Mesenchymal stem cell (in vitro differentiated cells and primary cell): Measurements from ENCODE around the gene CPXM2.

Source experiments
- DNase-seq: peaks from one replicate; pipeline ENCODE4 v3.0.0-alpha.2; 2013
- H2AFZ ChIP-seq: one replicate; pipeline ENCODE4 v1.6.1; 2013; ENCODE audit warnings: low read depth, mild to moderate bottlenecking, control low read depth, inconsistent platforms, low read length, moderate library complexity
- H2AK5ac ChIP-seq: 2 replicates; pipeline ENCODE4 v1.6.1; 2013; ENCODE audit warnings: low read length, moderate library complexity, mild to moderate bottlenecking, inconsistent platforms; ENCODE audit not compliant: severe bottlenecking
- H2BK120ac ChIP-seq: one replicate; pipeline ENCODE4 v1.6.1; 2013; ENCODE audit warnings: low read depth, mild to moderate bottlenecking, inconsistent platforms, low read length, moderate library complexity
- H2BK12ac ChIP-seq, 2 experiments: one replicate each; pipeline ENCODE4 v1.6.1; 2013; ENCODE audit warnings: inconsistent platforms in 2 of 2, low read length in 2 of 2, mild to moderate bottlenecking in 2 of 2, moderate library complexity in 2 of 2, control low read depth in 1 of 2
- H2BK15ac ChIP-seq: one replicate; pipeline ENCODE4 v1.6.1; 2013; ENCODE audit warnings: mild to moderate bottlenecking, low read depth, inconsistent platforms; ENCODE audit not compliant: poor library complexity, severe bottlenecking
- H2BK5ac ChIP-seq: 2 replicates; pipeline ENCODE4 v1.6.1; 2013; ENCODE audit warnings: low read depth, mild to moderate bottlenecking, low read length, control low read depth, inconsistent platforms; ENCODE audit not compliant: poor library complexity, severe bottlenecking
- H3K14ac ChIP-seq, 2 experiments: one replicate each; pipeline ENCODE4 v1.6.1; 2013; ENCODE audit warnings: inconsistent platforms in 2 of 2, low read length in 2 of 2, control low read depth in 1 of 2, mild to moderate bottlenecking in 1 of 2, moderate library complexity in 1 of 2
- H3K18ac ChIP-seq, 2 experiments: one replicate each; pipeline ENCODE4 v1.6.1; 2013; ENCODE audit warnings: inconsistent platforms in 2 of 2, low read length in 2 of 2, control low read depth in 1 of 2, low read depth in 1 of 2, mild to moderate bottlenecking in 1 of 2
- H3K23ac ChIP-seq, 2 experiments: one replicate each; pipeline ENCODE4 v1.6.1; 2013; ENCODE audit warnings: inconsistent platforms in 2 of 2, low read length in 2 of 2, mild to moderate bottlenecking in 2 of 2, moderate library complexity in 2 of 2, control low read depth in 1 of 2
- H3K27ac ChIP-seq: 2 replicates; pipeline ENCODE4 v1.5.1; 2013; ENCODE audit warnings: mild to moderate bottlenecking, moderate library complexity, low read length, control low read depth, inconsistent platforms; ENCODE audit not compliant: poor library complexity, severe bottlenecking
- H3K27me3 ChIP-seq, 2 experiments: 2 replicates each; pipeline versions ENCODE4 v1.6.1 to v1.7.0; 2013; ENCODE audit warnings: low read length in 2 of 2, mild to moderate bottlenecking in 2 of 2, moderate library complexity in 2 of 2, control low read depth in 1 of 2, inconsistent platforms in 1 of 2; ENCODE audit not compliant: control insufficient read depth in 1 of 2, insufficient read depth in 1 of 2
- H3K36me3 ChIP-seq, 2 experiments: 2 replicates each; pipeline versions ENCODE4 v1.6.1 to v1.7.0; 2013; ENCODE audit warnings: low read length in 2 of 2, control low read depth in 1 of 2, inconsistent platforms in 1 of 2, low read depth in 1 of 2, mild to moderate bottlenecking in 1 of 2; ENCODE audit not compliant: insufficient read depth in 2 of 2, control insufficient read depth in 1 of 2
- H3K4ac ChIP-seq, 2 experiments: one replicate each; pipeline ENCODE4 v1.6.1; 2013; ENCODE audit warnings: inconsistent platforms in 2 of 2, low read length in 2 of 2, mild to moderate bottlenecking in 2 of 2, moderate library complexity in 2 of 2, control low read depth in 1 of 2, low read depth in 1 of 2
- H3K4me1 ChIP-seq: 2 replicates; pipeline ENCODE4 v1.6.1; 2013; ENCODE audit warnings: low read depth, low read length, control low read depth; ENCODE audit not compliant: control insufficient read depth, insufficient read depth
- H3K4me2 ChIP-seq: 2 replicates; pipeline ENCODE4 v1.6.1; 2013; ENCODE audit warnings: low read length, mild to moderate bottlenecking, inconsistent platforms; ENCODE audit not compliant: poor library complexity, severe bottlenecking
- H3K4me3 ChIP-seq, 2 experiments: 2 replicates each; pipeline versions ENCODE4 v1.5.1 to v1.7.0; 2013; ENCODE audit warnings: low read length in 2 of 2, mild to moderate bottlenecking in 2 of 2, control low read depth in 1 of 2, low read depth in 1 of 2; ENCODE audit not compliant: insufficient read depth in 1 of 2
- H3K79me1 ChIP-seq: replicated peaks from 2 replicates; pipeline ENCODE4 v1.6.1; 2013; ENCODE audit warnings: mild to moderate bottlenecking, control low read depth, low read length, inconsistent platforms; ENCODE audit not compliant: poor library complexity, severe bottlenecking
- H3K9ac ChIP-seq: 2 replicates; pipeline ENCODE4 v1.7.0; 2013; ENCODE audit warnings: mild to moderate bottlenecking, low read length, moderate library complexity
- H3K9me3 ChIP-seq: 2 replicates; pipeline ENCODE4 v1.7.0; 2013; ENCODE audit warnings: mild to moderate bottlenecking, low read length; ENCODE audit not compliant: control insufficient read depth
- H4K8ac ChIP-seq: one replicate; pipeline ENCODE4 v1.6.1; 2013; ENCODE audit warnings: inconsistent platforms, mild to moderate bottlenecking, low read length, moderate library complexity
- H4K91ac ChIP-seq: one replicate; pipeline ENCODE4 v1.6.1; 2013; ENCODE audit warnings: mild to moderate bottlenecking, low read length, inconsistent platforms
- WGBS: methylation state at CpG from one replicate; pipeline ENCODE4 v1.1.7; 2013; ENCODE audit warnings: mixed read lengths; 5-methylcytosine and 5-hydroxymethylcytosine counted together

The CPXM2 gene

GRCh38 chr10:123848564-123849457 lies 42.8 kb downstream of the CPXM2 start:
- H3K4me2 ChIP-seq = no peak overlapping the region
- H3K36me3 ChIP-seq = no peaks in the 10 kb centered on the region
- H3K27ac ChIP-seq = no peak overlapping the region
- H3K79me1 ChIP-seq = no peaks in the 10 kb centered on the region
- H4K8ac ChIP-seq = no peak overlapping the region
- H3K14ac ChIP-seq = no peak overlapping the region
- no peak overlapping the region for H3K18ac ChIP-seq
- no peak overlapping the region for H2BK15ac ChIP-seq
- no peak overlapping the region for H2AK5ac ChIP-seq
- no peak overlapping the region for H4K91ac ChIP-seq
- peak overlapping the region in 1 of 2 experiments; percentile 2 for H3K4me3 ChIP-seq
- WGBS = 86% methylated on average over 4 of the region's 5 CpGs
- H2BK12ac ChIP-seq = no peak overlapping the region
- DNase-seq = no peak
- no peaks in the 10 kb centered on the region for H3K27me3 ChIP-seq
- H2BK120ac ChIP-seq = no peak overlapping the region
- peaks cover 11% of the 10 kb centered on the region for H3K9me3 ChIP-seq
- no peak overlapping the region for H2BK5ac ChIP-seq
- H3K9ac ChIP-seq = no peak overlapping the region
- H3K23ac ChIP-seq = no peak overlapping the region
- no peaks in the 10 kb centered on the region for H3K4me1 ChIP-seq
- no peak overlapping the region for H3K4ac ChIP-seq
- H2AFZ ChIP-seq = no peak overlapping the region

DNA sequence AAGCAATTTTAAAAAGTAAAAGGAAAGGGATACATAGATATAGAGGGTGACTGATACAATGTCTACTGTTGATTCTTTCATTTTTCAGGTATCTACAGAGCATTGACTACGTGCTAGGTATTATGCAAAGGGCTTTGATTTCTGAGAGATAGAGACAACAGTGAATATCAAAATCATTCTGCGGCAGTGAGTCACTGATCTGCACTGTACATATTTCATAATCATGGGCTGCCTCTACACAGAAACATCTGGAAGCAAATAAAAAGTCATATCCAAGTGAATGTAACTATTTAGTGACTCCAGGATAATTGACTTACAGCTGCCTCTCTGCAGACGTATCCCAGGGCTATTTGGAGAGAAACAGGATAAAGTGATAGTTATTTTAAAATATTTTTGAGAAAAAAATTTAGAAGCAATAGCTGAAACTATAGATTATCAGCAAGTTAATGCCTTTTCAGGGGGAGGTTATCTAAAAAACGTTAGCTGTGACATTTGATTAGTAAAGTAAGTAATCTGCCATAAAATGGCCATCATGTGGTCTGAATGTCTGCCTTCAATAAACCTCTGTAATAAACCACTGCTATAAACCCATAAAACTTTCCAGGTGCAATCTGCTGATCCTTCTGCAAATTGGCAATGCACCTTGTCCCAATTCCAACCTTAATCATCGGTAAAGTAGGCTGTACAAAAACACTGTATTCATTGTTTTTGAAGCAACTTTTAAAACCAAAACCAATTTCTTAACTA lies 43.7 kb downstream of the CPXM2 start:
- H3K23ac ChIP-seq = no peak overlapping the region
- no peak overlapping the region for H3K4me2 ChIP-seq
- no peak for DNase-seq
- peak overlapping the region in 1 of 2 experiments; percentile 2 for H3K4me3 ChIP-seq
- no peaks in the 10 kb centered on the region for H3K79me1 ChIP-seq
- WGBS = 51% methylated on average over 4 of the region's 5 CpGs
- no peaks in the 10 kb centered on the region for H3K4me1 ChIP-seq
- no peaks in the 10 kb centered on the region for H3K27me3 ChIP-seq
- H3K9me3 ChIP-seq = peaks cover 11% of the 10 kb centered on the region
- no peak overlapping the region for H3K4ac ChIP-seq
- no peak overlapping the region for H2BK12ac ChIP-seq
- no peak overlapping the region for H2BK5ac ChIP-seq
- H2BK15ac ChIP-seq = no peak overlapping the region
- H2AFZ ChIP-seq = no peak overlapping the region
- no peak overlapping the region for H3K27ac ChIP-seq
- no peak overlapping the region for H4K8ac ChIP-seq
- H2BK120ac ChIP-seq = no peak overlapping the region
- no peak overlapping the region for H3K18ac ChIP-seq
- H2AK5ac ChIP-seq = no peak overlapping the region
- peak overlapping the region; percentile 28 for H3K9ac ChIP-seq
- no peak overlapping the region for H3K14ac ChIP-seq
- H4K91ac ChIP-seq = no peak overlapping the region
- no peaks in the 10 kb centered on the region for H3K36me3 ChIP-seq

- DNase-seq = no peak
- Histone ChIP-seq H3K9me3 (peaks cover 11% of the 10 kb centered on the region), H4K91ac (no peak overlapping the region), H3K36me3 (peaks cover 0 to 14% of the 10 kb centered on the region in 2 experiments), H2AFZ (no peak overlapping the region), H2AK5ac (no peak overlapping the region), H3K27me3 (no peaks in the 10 kb centered on the region), H3K4me1 (no peaks in the 10 kb centered on the region), H3K9ac (no peak overlapping the region), H3K18ac (no peak overlapping the region), H3K23ac (no peak overlapping the region), H2BK120ac (no peak overlapping the region), H3K14ac (no peak overlapping the region), H3K79me1 (no peaks in the 10 kb centered on the region), H3K27ac (no peak overlapping the region), H2BK12ac (no peak overlapping the region), H4K8ac (no peak overlapping the region), H2BK15ac (no peak overlapping the region), H2BK5ac (no peak overlapping the region), H3K4ac (no peak overlapping the region), H3K4me2 (no peak overlapping the region), H3K4me3 (no peak overlapping the region)
- WGBS = 22% methylated on average over 1 of the region's 4 CpGs
Observed at GRCh38 chr10:123843835-123844234, 47.8 kb downstream of the CPXM2 start.

DNA sequence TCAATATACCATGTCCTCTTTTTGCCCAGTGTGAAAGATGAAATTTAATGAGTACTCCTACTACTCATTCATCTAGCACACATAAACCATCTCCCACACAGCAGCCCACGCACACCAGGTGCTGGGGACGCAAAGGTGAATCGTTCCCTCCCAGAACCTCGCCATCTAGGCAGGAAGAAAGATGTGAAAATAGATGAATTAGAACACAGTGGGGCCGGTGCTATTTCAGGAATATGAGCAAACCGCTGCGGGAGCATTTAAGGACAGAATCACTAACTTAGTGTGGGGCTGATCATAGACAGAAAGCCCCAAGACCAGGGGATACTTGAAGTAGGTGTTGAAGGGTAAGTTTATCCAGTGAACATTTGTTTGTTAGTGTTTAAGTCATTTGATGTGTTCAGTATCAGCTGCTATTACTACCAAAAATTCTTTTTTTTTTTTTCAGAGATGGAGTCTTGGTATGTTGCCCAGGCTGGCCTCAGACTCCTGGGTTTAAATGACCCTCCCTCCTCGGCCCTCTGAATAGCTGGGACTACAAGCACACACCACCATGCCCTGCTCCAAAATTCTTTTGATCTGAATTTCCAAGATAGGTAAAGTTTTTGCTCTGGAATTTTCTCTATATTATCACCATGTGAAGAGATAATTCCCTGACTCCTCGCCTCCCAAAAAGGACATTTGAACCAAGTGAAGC lies 48.8 kb downstream of the CPXM2 start:
- H4K8ac ChIP-seq = no peak overlapping the region
- H3K4me3 ChIP-seq = no peak overlapping the region
- peaks cover 11% of the 10 kb centered on the region for H3K9me3 ChIP-seq
- no peak overlapping the region for H3K9ac ChIP-seq
- no peak overlapping the region for H2BK15ac ChIP-seq
- DNase-seq = no peak
- H3K14ac ChIP-seq = no peak overlapping the region
- H2BK120ac ChIP-seq = no peak overlapping the region
- H3K36me3 ChIP-seq = peaks cover 0 to 16% of the 10 kb centered on the region in 2 experiments
- 65% methylated on average over 9 of the region's 9 CpGs for WGBS
- H3K18ac ChIP-seq = no peak overlapping the region
- no peak overlapping the region for H2AFZ ChIP-seq
- no peak overlapping the region for H2BK12ac ChIP-seq
- no peak overlapping the region for H3K27ac ChIP-seq
- no peaks in the 10 kb centered on the region for H3K27me3 ChIP-seq
- no peaks in the 10 kb centered on the region for H3K79me1 ChIP-seq
- H3K23ac ChIP-seq = no peak overlapping the region
- no peaks in the 10 kb centered on the region for H3K4me1 ChIP-seq
- no peak overlapping the region for H4K91ac ChIP-seq
- H3K4ac ChIP-seq = no peak overlapping the region
- no peak overlapping the region for H3K4me2 ChIP-seq
- no peak overlapping the region for H2BK5ac ChIP-seq
- H2AK5ac ChIP-seq = no peak overlapping the region
